Measurements from ENCODE around the gene DUSP22.

Gene DUSP22

DNA sequence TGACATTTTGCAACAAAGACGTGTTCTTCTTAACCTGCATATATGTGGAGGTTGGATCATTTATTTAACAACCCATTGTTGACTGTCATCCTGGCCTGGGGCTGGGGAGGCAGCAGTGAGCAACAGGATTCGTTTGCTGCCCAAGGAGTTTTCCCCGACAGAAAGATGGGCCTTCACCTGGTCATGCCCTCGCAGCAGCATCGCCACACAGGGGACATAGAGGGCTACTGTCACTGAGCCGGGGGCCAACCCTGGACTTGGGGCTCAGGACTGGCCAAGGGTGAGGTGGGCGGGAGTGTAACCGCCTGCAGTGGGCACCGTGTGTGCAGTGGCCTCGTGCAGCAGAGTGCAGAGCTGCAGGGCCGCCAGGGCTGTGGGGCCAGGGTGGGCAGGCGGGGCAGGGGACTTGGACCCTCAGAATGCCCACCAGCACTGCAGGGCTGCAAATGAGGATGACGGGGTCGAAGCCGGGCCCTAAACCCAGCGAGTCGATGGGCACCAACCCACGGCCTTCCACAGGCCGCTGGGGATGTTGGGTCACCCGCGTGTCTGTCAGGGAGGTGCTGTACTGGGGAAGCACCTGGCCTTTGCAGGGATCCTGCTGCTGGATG, 11.8 kb downstream of the DUSP22 start:
- H3K36me3 ChIP-seq (ENCODE audit: insufficient read depth, low read length), result no peaks in the 10 kb centered on the region
- H2AFZ ChIP-seq (ENCODE audit: low read length, unreplicated experiment), result no peak overlapping the region
- H3K4me3 ChIP-seq (ENCODE audit: low read depth, low read length), result no peak overlapping the region
- H3K79me2 ChIP-seq (ENCODE audit: control insufficient read depth, insufficient read depth, low read length, unreplicated experiment), result peaks cover 14% of the 10 kb centered on the region
- no peaks in the 10 kb centered on the region for H3K4me1 ChIP-seq (ENCODE audit: control insufficient read depth, insufficient read depth, low read length, unreplicated experiment)
- H3K27ac ChIP-seq (ENCODE audit: low read depth, low read length), result no peak overlapping the region
- no peaks in the 10 kb centered on the region for H3K27me3 ChIP-seq (ENCODE audit: insufficient read depth, low read length)

DNA sequence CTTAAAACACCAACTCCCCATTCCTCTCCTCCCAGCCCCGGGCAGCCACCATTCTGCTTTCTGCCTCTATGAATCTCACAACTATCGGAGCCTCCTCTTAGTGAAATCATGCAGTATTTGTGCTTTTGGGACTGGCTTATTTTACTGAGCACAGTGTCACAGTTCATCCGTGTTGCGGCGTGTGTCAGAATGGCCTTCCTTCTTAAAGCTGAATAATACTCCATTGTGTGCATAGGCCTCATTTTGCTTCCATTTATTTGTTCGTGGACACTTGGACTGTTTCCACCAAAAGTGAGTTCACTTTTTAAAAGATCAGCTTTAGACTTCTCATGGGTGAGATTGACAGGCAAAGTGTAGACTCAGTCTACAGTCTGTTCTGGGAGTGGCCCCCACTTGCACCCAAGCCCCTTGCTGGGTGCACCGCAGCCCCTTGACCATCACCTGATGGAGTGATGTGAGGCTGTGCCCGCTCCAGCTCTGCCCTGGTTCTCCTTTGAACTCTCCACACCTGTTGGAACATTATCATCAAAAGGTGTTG, 12.6 kb downstream of the DUSP22 start:
- Histone ChIP-seq H2AFZ (ENCODE audit: low read length, unreplicated experiment) (no peak overlapping the region), H3K79me2 (ENCODE audit: control insufficient read depth, insufficient read depth, low read length, unreplicated experiment) (peaks cover 10% of the 10 kb centered on the region), H3K4me1 (ENCODE audit: control insufficient read depth, insufficient read depth, low read length, unreplicated experiment) (no peaks in the 10 kb centered on the region), H3K27ac (ENCODE audit: low read depth, low read length) (no peak overlapping the region), H3K36me3 (ENCODE audit: insufficient read depth, low read length) (no peaks in the 10 kb centered on the region), H3K4me3 (ENCODE audit: low read depth, low read length) (no peak overlapping the region), H3K27me3 (ENCODE audit: insufficient read depth, low read length) (no peaks in the 10 kb centered on the region)

DNA sequence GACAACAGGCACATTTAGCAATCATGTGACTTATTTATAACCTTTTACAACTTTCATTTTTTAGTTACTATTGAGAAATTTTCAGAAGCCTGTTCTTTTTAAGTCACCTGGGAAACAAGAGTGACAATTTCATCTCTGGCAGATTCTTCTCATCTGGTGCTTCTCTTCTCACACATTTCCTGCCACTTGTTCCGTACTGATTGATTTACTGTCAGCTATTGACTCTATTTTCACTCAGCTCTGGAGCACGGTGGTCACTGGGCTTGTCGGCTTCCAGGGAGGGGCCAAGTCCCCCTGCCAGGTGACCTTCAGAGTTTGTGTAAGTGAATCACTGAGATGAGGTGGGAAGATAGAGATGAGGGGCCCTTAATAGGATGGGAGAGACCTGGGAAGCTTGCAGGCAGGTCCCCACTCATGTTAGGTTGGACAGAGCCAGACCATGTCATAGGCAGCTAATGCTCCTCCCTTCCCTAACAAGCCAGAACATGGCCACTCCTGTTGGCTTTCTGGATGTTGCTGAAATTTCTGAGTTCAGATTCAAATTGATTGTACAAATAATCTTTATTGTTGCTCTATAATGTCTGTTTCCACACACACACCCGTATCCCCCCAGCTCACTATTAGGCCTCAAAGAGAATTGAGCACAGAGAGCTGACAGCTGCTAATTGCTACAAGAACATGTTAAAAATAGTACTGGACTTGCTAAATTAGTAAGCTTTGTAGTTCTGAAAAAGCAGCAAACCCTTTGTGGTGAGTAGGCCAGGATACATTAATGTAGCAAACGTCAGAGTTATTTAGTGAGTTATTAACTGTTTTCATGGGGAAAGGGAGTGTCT, 13.3 kb downstream of the DUSP22 start:
- no peak overlapping the region for H2AFZ ChIP-seq (ENCODE audit: low read length, unreplicated experiment)
- H3K4me1 ChIP-seq (ENCODE audit: control insufficient read depth, insufficient read depth, low read length, unreplicated experiment), result no peaks in the 10 kb centered on the region
- H3K4me3 ChIP-seq (ENCODE audit: low read depth, low read length), result no peak overlapping the region
- H3K36me3 ChIP-seq (ENCODE audit: insufficient read depth, low read length), result no peaks in the 10 kb centered on the region
- no peaks in the 10 kb centered on the region for H3K27me3 ChIP-seq (ENCODE audit: insufficient read depth, low read length)
- H3K79me2 ChIP-seq (ENCODE audit: control insufficient read depth, insufficient read depth, low read length, unreplicated experiment), result peaks cover 6% of the 10 kb centered on the region
- H3K27ac ChIP-seq (ENCODE audit: low read depth, low read length), result no peak overlapping the region

DNA sequence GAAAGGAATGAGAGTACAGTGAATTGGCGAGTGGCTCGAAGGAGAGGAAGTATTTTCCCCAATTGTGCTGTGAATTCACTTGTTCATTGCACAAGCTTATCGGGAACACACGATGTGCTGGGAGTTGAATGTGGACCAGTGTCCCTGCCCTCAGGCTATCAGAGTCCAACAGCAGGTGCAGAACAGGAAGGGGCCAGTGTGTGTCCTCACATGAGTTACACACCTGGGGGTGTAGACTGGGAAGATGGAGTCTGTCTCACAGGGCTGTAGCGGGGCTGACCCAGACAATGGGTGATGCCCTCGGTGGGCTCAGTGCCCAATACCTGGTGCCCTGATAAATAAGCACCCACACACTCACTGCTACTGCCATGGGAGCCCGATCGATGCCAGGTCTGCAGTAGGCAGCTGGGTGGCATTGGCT, 14.4 kb downstream of the DUSP22 start:
- no peaks in the 10 kb centered on the region for H3K79me2 ChIP-seq (ENCODE audit: control insufficient read depth, insufficient read depth, low read length, unreplicated experiment)
- H2AFZ ChIP-seq (ENCODE audit: low read length, unreplicated experiment), result no peak overlapping the region
- no peak overlapping the region for H3K4me3 ChIP-seq (ENCODE audit: low read depth, low read length)
- H3K27ac ChIP-seq (ENCODE audit: low read depth, low read length), result no peak overlapping the region
- no peaks in the 10 kb centered on the region for H3K36me3 ChIP-seq (ENCODE audit: insufficient read depth, low read length)
- H3K27me3 ChIP-seq (ENCODE audit: insufficient read depth, low read length), result no peaks in the 10 kb centered on the region
- no peaks in the 10 kb centered on the region for H3K4me1 ChIP-seq (ENCODE audit: control insufficient read depth, insufficient read depth, low read length, unreplicated experiment)

DNA sequence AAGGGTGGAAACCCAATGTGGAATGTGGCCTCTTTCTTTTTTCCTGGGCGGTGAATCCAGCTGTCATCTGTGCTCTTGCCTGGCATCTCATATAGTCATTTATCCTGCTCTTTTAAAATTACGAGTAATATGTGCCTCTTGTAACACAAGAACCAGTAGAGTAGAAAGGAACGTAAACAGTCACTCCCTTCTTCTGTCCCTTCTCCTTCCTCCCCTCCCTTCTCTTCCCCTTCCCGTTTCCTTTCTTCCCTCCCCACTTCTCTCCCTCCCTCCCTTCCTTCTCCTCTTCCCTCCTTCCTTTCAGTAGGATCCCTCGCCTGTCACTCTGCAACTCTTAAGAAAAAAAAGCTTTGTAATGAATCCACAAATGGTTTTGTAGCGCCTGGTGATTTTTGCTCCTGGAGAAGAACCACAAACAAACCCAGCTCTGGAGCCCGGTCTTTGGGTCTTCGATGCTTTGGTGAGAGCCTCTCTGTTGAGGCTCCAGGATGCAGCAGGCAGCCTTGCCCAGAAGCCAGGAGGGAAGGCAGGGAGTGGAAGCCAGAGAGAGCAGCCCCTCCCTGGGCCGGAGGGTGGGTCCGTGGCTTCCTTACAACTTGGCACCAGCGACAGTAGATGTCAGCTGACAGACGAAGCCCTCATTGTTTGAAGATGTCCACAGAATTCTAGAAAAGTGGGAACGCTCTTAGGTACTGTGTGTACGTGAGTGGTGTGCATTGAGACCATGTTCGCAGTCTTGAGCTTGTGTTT, 15.0 kb downstream of the DUSP22 start:
- H2AFZ ChIP-seq (ENCODE audit: low read length, unreplicated experiment), result no peak overlapping the region
- H3K4me3 ChIP-seq (ENCODE audit: low read depth, low read length), result no peak overlapping the region
- H3K27me3 ChIP-seq (ENCODE audit: insufficient read depth, low read length), result no peaks in the 10 kb centered on the region
- no peaks in the 10 kb centered on the region for H3K4me1 ChIP-seq (ENCODE audit: control insufficient read depth, insufficient read depth, low read length, unreplicated experiment)
- H3K27ac ChIP-seq (ENCODE audit: low read depth, low read length), result no peak overlapping the region
- no peaks in the 10 kb centered on the region for H3K36me3 ChIP-seq (ENCODE audit: insufficient read depth, low read length)
- H3K79me2 ChIP-seq (ENCODE audit: control insufficient read depth, insufficient read depth, low read length, unreplicated experiment), result no peaks in the 10 kb centered on the region

DNA sequence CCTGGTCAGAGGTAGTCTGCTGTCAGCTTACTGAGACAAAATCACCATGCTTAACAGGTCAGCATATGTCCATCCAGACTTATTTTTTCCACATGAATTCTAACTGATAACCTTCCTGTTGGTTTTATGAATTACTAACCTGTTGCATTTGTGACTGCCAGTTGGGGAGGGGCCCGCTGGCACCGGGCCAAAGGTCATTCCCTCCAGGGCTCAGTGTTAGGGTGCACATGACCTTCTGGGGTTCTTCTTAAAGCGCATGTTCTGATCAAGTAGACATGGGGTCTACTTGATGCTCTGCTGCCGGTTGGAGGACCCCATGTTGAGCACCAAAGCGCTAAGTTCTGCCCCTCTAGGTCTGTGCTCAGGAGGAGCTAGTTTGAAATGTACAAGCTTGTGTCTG, 15.6 kb downstream of the DUSP22 start:
- Histone ChIP-seq H3K36me3 (ENCODE audit: insufficient read depth, low read length) (no peaks in the 10 kb centered on the region), H3K79me2 (ENCODE audit: control insufficient read depth, insufficient read depth, low read length, unreplicated experiment) (no peaks in the 10 kb centered on the region), H3K4me3 (ENCODE audit: low read depth, low read length) (no peak overlapping the region), H3K4me1 (ENCODE audit: control insufficient read depth, insufficient read depth, low read length, unreplicated experiment) (no peaks in the 10 kb centered on the region), H3K27me3 (ENCODE audit: insufficient read depth, low read length) (no peaks in the 10 kb centered on the region), H2AFZ (ENCODE audit: low read length, unreplicated experiment) (no peak overlapping the region), H3K27ac (ENCODE audit: low read depth, low read length) (no peak overlapping the region)

DNA sequence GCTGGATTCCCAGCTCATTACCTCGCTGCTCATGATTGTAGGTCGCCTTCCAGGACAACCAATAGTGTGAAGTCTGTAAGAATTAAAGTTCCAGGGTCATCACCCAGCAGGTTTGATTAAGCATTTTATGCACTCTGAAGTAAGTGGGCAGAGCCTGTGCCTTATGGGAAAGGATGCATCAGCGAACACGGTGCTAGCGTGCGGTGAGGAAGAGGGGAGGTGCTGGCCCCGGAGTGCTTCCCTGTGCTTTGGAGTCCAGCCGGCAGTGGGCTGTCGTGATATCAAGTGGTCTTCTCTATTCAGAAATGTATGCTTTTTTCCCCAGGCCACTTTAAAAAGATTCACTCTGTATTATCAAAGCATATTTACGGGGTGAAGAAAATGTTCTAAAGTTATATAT, 16.0 kb downstream of the DUSP22 start:
- Histone ChIP-seq H2AFZ (ENCODE audit: low read length, unreplicated experiment) (no peak overlapping the region), H3K79me2 (ENCODE audit: control insufficient read depth, insufficient read depth, low read length, unreplicated experiment) (no peaks in the 10 kb centered on the region), H3K4me1 (ENCODE audit: control insufficient read depth, insufficient read depth, low read length, unreplicated experiment) (no peaks in the 10 kb centered on the region), H3K27ac (ENCODE audit: low read depth, low read length) (no peak overlapping the region), H3K36me3 (ENCODE audit: insufficient read depth, low read length) (no peaks in the 10 kb centered on the region), H3K27me3 (ENCODE audit: insufficient read depth, low read length) (no peaks in the 10 kb centered on the region), H3K4me3 (ENCODE audit: low read depth, low read length) (no peak overlapping the region)

DNA sequence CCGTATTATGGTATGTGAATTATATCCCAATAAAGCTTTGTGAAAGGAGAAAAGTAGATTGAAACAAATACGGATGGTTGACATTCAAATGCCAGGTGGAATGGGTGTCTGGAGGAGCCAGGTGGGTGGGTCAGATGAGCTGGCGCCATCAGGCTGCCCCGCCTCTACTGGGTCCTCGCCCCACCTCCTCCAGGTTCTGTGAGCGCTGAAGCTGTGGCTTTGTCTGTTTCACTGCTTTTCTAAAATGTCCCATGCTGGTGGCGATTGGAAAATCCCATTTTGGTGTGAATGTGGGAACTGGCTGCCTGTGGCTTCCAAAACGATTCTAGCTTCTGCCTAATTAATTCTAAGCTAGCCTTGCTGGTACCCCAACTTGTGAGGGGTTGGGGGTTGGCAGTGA, 16.5 kb downstream of the DUSP22 start:
- H3K79me2 ChIP-seq (ENCODE audit: control insufficient read depth, insufficient read depth, low read length, unreplicated experiment), result no peaks in the 10 kb centered on the region

DNA sequence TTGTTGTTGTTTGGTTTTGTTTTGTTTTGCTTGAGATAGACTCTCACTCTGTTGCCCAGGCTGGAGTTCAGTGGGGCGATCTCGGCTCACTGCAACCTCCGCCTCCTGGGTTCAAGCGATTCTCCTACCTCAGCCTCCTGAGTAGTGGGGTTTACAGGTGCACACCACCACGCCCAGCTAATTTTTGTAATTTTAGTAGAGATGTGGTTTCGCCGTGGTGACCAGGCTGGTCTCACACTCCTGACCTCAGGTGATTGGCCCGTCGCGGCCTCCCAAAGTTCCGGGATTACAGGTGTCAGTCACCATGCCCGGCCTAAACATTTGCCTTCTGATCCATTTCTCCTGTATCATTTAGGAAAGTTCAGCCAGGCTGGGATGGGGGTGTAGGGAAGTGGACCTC, 17.7 kb downstream of the DUSP22 start:
- no peaks in the 10 kb centered on the region for H3K27me3 ChIP-seq (ENCODE audit: insufficient read depth, low read length)
- H3K27ac ChIP-seq (ENCODE audit: low read depth, low read length), result no peak overlapping the region
- no peaks in the 10 kb centered on the region for H3K79me2 ChIP-seq (ENCODE audit: control insufficient read depth, insufficient read depth, low read length, unreplicated experiment)
- no peaks in the 10 kb centered on the region for H3K4me1 ChIP-seq (ENCODE audit: control insufficient read depth, insufficient read depth, low read length, unreplicated experiment)
- no peaks in the 10 kb centered on the region for H3K36me3 ChIP-seq (ENCODE audit: insufficient read depth, low read length)
- H2AFZ ChIP-seq (ENCODE audit: low read length, unreplicated experiment), result no peak overlapping the region
- H3K4me3 ChIP-seq (ENCODE audit: low read depth, low read length), result no peak overlapping the region

More for the DNA sequence above, 16.5 kb downstream of the DUSP22 start:
- no peak overlapping the region for H2AFZ ChIP-seq (ENCODE audit: low read length, unreplicated experiment)
- H3K4me1 ChIP-seq (ENCODE audit: control insufficient read depth, insufficient read depth, low read length, unreplicated experiment), result no peaks in the 10 kb centered on the region
- no peaks in the 10 kb centered on the region for H3K36me3 ChIP-seq (ENCODE audit: insufficient read depth, low read length)
- no peak overlapping the region for H3K4me3 ChIP-seq (ENCODE audit: low read depth, low read length)
- no peaks in the 10 kb centered on the region for H3K27me3 ChIP-seq (ENCODE audit: insufficient read depth, low read length)
- no peak overlapping the region for H3K27ac ChIP-seq (ENCODE audit: low read depth, low read length)

DNA sequence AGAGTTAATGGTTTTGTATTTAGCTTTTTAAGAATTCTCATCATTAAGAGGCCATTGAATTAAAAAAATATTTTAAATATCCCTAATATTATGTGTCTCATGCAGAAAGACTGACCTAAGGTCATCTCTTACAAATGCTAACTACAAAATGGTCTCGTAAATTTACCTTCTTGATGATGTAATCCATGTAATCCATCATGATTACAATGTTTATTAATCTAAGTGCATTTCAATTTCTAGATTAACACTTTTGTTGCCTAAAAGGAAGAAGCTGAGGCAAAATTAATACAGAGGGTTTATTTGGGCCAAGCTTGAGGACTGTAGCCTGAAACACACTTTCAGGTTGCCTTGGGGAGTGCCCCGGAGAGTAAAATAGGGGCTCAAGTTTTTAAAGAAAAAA, 18.4 kb downstream of the DUSP22 start:
- Histone ChIP-seq H3K27ac (ENCODE audit: low read depth, low read length) (no peak overlapping the region), H2AFZ (ENCODE audit: low read length, unreplicated experiment) (no peak overlapping the region), H3K4me1 (ENCODE audit: control insufficient read depth, insufficient read depth, low read length, unreplicated experiment) (no peaks in the 10 kb centered on the region), H3K4me3 (ENCODE audit: low read depth, low read length) (no peak overlapping the region), H3K27me3 (ENCODE audit: insufficient read depth, low read length) (no peaks in the 10 kb centered on the region), H3K36me3 (ENCODE audit: insufficient read depth, low read length) (no peaks in the 10 kb centered on the region), H3K79me2 (ENCODE audit: control insufficient read depth, insufficient read depth, low read length, unreplicated experiment) (no peaks in the 10 kb centered on the region)

Measured in ACC112 (cell line).